AG09309 (cell line): ENCODE results near the gene ELF2.

Source experiments
- DNase-seq: peaks from one replicate; pipeline ENCODE4 v3.0.0-alpha.2; 2010; ENCODE audit warnings: low read depth
- H3K4me3 ChIP-seq: 2 replicates; pipeline ENCODE4 v1.5.1; 2011; ENCODE audit warnings: mild to moderate bottlenecking, low read depth, low read length, moderate library complexity; ENCODE audit not compliant: control insufficient read depth
- CTCF ChIP-seq: IDR thresholded peaks from 2 replicates; pipeline ENCODE4 v1.5.1; 2011; ENCODE audit warnings: mild to moderate bottlenecking, low read depth, low read length, inconsistent platforms; ENCODE audit not compliant: insufficient read depth, control insufficient read depth; ENCODE audit errors: missing control alignments

The ELF2 gene

GRCh38 chr4:139189417-139189749, 12.4 kb upstream of the ELF2 start:
- no peak for DNase-seq

GRCh38 chr4:139188648-139189416, 11.8 kb upstream of the ELF2 start:
- H3K4me3 ChIP-seq = no peak overlapping the region
- DNase-seq = no peak
- no peak for TF ChIP-seq CTCF

More at GRCh38 chr4:139189417-139189749, 12.4 kb upstream of the ELF2 start:
- TF ChIP-seq CTCF = no peak
- no peak overlapping the region for H3K4me3 ChIP-seq

- DNase-seq = no peak
- TF ChIP-seq CTCF = peak; percentile 21
Measured at GRCh38 chr4:139184129-139184528, 7.1 kb upstream of the ELF2 start.

GRCh38 chr4:139177869-139178619, 1.0 kb upstream of the ELF2 start:
- H3K4me3 ChIP-seq = peak overlapping the region; percentile 81
- peak; percentile 63 for DNase-seq
- TF ChIP-seq CTCF = no peak

More at GRCh38 chr4:139184129-139184528, 7.1 kb upstream of the ELF2 start:
- no peak overlapping the region for H3K4me3 ChIP-seq

GRCh38 chr4:139176302-139177048, 543 bp downstream of the ELF2 start:
- TF ChIP-seq CTCF = no peak
- H3K4me3 ChIP-seq = peak overlapping the region; percentile 81
- no peak for DNase-seq

- no peak for DNase-seq
- H3K4me3 ChIP-seq = peak overlapping the region; percentile 81
- TF ChIP-seq CTCF = no peak
Measured at GRCh38 chr4:139175646-139176301, 1.2 kb downstream of the ELF2 start.
